GM19463 (cell line): ENCODE data around the gene SH2D6.
"Not testable (repeated sequence)": the region's sequence is repeated elsewhere in the genome, so short reads cannot be mapped to it uniquely, and the experiment has no call there.

Experiments used
- ATAC-seq: cut with Tn5 transposase; IDR thresholded peaks from one replicate; pipeline ENCODE4 v1.9.1; 2021; ENCODE audit warnings: mild to moderate bottlenecking, moderate library complexity; ENCODE audit not compliant: unreplicated experiment

Gene SH2D6

GRCh38 chr2:85418132-85419008, at the start of gene SH2D6:
Gene SH2D6 (plus strand): TSS chr2:85418714. CDS start chr2:85429466, 10,752 bp downstream.
- peak; percentile 80 for ATAC-seq

- no peak for ATAC-seq
These were observed 49.6 kb upstream of the SH2D6 start for GRCh38 chr2:85368921-85369320.

GRCh38 chr2:85369500-85369899, 49.0 kb upstream of the SH2D6 start:
- ATAC-seq = no peak

- ATAC-seq = no peak
These were observed 47.5 kb upstream of the SH2D6 start for GRCh38 chr2:85371045-85371444.

- no peak for ATAC-seq
These were observed 42.0 kb upstream of the SH2D6 start for GRCh38 chr2:85376291-85377065.

GRCh38 chr2:85377083-85377482, 41.4 kb upstream of the SH2D6 start:
- ATAC-seq = no peak

- ATAC-seq = no peak
These were observed 40.3 kb upstream of the SH2D6 start for GRCh38 chr2:85378257-85378656.

GRCh38 chr2:85380048-85380447, 38.5 kb upstream of the SH2D6 start:
- ATAC-seq = no peak

- not testable (repeated sequence) for ATAC-seq
These were observed 35.4 kb upstream of the SH2D6 start for GRCh38 chr2:85383151-85383550.

- no peak for ATAC-seq
These were observed 34.7 kb upstream of the SH2D6 start for GRCh38 chr2:85383850-85384249.

- no peak for ATAC-seq
These were observed 32.8 kb upstream of the SH2D6 start for GRCh38 chr2:85385746-85386145.

- no peak for ATAC-seq
These were observed 30.8 kb upstream of the SH2D6 start for GRCh38 chr2:85387754-85388153.

- no peak for ATAC-seq
These were observed 29.5 kb upstream of the SH2D6 start for GRCh38 chr2:85388878-85389538.

- no peak for ATAC-seq
These were observed 27.4 kb upstream of the SH2D6 start for GRCh38 chr2:85390941-85391669.

- ATAC-seq = no peak
These were observed 24.7 kb upstream of the SH2D6 start for GRCh38 chr2:85393836-85394235.

GRCh38 chr2:85394261-85394681, 24.2 kb upstream of the SH2D6 start:
- no peak for ATAC-seq

- ATAC-seq = no peak
These were observed 23.5 kb upstream of the SH2D6 start for GRCh38 chr2:85394976-85395375.

- no peak for ATAC-seq
These were observed 22.5 kb upstream of the SH2D6 start for GRCh38 chr2:85395912-85396475.

GRCh38 chr2:85396531-85397470, 21.7 kb upstream of the SH2D6 start:
- ATAC-seq = no peak
